WI38 (cell line): ENCODE measurements around the gene RFX2.

ENCODE experiments used
- H3K4me3 ChIP-seq: 2 replicates; pipeline ENCODE4 v1.5.1; 2011; ENCODE audit warnings: low read depth, mild to moderate bottlenecking, control low read depth, low read length
- TF ChIP-seq, protein P1 (sequence below): IDR thresholded peaks from 2 replicates; pipeline ENCODE4 v1.5.1; 2012; ENCODE audit warnings: low read depth, mild to moderate bottlenecking, control low read depth, low read length

RFX2 gene

DNA sequence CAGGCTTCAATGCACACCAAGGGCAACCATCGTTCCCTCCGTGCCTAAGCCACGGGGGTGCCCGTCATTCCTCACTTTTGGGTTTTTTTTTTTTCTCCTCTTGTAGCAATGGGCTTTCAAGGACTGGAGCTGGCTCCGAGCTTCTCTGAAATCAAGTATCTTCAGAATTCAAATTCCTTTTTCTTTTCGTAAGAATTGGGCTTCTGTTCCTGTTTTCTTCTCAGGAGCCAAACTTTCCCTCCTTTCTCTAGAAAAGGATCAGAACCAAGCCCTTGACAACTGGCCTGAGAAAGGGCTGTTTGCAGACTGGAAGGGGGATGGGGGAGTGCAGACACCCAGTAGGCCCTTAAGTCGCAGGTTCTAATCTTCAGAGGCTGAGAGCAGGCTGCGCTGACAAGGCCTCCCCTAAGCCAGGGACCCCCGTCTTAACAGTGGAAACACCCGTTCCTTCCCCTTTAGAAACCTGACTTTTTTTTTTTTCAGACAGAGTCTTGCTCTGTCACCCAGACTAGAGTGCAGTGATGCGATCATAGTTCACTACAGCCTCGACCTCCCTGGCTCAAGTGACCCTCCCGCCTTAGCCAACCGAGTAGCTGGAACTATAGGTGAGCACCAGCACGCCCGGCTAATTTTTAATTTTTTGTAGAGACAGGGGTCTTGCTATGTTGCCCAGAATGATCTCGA lies 51.6 kb downstream of the RFX2 start:
- H3K4me3 ChIP-seq = no peak overlapping the region
- TF ChIP-seq, protein P1, sequence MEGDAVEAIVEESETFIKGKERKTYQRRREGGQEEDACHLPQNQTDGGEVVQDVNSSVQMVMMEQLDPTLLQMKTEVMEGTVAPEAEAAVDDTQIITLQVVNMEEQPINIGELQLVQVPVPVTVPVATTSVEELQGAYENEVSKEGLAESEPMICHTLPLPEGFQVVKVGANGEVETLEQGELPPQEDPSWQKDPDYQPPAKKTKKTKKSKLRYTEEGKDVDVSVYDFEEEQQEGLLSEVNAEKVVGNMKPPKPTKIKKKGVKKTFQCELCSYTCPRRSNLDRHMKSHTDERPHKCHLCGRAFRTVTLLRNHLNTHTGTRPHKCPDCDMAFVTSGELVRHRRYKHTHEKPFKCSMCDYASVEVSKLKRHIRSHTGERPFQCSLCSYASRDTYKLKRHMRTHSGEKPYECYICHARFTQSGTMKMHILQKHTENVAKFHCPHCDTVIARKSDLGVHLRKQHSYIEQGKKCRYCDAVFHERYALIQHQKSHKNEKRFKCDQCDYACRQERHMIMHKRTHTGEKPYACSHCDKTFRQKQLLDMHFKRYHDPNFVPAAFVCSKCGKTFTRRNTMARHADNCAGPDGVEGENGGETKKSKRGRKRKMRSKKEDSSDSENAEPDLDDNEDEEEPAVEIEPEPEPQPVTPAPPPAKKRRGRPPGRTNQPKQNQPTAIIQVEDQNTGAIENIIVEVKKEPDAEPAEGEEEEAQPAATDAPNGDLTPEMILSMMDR = no peak

DNA sequence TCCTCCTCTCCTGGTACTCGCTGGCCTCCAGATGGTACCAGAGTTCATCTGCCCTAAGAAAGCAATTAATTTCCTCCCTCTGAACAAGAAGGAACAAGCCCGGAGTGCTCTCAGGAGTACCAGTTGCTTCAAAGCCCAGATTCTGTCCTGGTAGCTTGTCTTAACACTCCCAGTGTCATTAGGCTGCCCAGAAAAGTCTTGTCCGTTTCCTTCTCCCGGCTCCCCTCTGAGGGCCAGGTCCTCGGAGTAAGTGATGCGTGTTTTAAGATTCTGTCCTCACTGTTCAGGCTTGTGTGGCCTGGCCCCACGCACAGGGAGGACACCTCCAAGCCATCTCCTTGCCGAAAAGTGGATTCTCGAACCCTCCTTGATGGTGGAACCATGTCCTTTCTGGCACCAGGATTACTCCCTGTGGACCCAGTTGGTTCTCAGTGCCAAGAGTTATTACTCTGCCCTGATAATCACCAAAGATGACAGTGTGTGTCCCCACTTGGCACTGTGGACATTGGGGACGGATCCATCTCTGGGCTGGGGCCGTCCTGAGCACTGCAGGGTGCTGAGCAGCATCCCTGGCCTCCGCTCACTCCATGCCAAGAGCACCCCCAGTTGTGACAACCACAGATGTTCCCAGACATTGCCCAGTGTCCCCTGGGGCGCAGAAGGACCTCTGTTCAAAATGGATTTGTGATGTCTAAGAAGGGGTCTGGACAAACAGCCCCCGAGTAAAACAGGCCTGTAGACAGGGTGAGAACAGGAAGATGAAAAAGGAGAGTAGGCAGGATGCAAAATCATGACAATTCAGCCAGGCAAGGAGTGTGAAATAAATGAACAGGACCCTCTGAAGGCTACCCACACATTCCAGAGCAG lies 52.4 kb downstream of the RFX2 start:
- TF ChIP-seq, protein P1 = no peak
- H3K4me3 ChIP-seq = no peak overlapping the region

DNA sequence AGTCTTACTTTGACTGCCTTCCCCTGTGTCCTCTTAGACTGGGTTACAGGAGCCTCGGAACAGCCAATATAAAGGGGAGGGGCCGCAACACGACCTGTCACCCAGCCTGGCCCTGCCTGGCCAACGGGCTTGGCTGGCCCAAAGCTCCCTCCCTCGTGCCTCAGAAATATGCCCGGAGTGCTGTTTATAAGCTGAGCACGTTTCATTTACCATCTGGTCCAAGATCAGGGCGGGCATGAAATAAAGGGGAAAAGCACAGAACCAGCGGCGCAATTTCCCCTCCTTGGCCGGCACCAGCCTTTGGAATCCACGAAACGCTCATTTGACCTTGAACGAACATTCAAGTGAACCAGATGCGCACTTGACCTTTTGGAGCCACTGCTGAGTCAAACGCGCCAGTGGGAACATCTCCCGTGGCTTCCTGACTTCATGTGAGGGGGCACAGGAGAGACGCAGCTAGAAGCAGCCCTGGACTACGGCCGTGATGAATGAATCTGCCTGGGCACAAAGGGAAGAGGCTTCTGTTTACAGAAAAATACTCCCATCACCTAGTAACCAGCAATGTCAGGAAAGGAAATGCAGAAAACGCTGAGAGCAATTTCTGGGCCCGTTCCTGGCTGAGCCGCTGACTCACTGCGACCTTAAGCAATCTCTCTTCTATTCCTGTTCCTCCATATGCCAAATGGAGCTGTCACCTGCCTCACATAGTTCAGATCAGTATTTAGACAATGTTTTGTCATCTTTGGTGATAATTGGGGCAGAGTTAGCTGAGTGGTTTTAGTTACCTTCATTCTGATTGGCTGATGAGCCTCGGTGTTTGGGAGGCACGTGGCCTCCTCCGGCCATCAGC lies 53.3 kb downstream of the RFX2 start:
- TF ChIP-seq, protein P1 = no peak
- H3K4me3 ChIP-seq = no peak overlapping the region

DNA sequence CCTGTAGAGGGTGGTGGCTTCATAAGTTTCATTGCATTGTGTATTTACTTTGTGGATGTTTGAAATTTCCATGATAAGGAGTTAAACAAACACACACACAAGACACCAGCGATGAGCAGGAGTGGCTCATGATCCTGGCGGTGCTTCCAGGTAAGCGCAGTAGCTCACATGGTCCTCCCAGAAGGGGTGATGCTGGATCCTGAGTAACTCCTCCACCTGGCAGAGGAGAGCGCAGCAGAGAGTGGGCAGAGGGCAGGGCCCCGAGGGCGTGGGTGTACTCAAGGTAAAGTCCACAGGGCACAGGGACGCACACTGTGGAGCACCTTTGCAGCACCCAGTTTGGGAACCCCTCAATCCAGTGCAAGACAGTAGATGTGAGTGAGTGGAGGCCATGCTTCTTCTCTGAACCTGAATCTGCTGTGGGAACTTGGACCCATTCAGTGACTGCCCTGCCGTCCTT lies 54.0 kb downstream of the RFX2 start:
- no peak overlapping the region for H3K4me3 ChIP-seq
- TF ChIP-seq, protein P1 = no peak

DNA sequence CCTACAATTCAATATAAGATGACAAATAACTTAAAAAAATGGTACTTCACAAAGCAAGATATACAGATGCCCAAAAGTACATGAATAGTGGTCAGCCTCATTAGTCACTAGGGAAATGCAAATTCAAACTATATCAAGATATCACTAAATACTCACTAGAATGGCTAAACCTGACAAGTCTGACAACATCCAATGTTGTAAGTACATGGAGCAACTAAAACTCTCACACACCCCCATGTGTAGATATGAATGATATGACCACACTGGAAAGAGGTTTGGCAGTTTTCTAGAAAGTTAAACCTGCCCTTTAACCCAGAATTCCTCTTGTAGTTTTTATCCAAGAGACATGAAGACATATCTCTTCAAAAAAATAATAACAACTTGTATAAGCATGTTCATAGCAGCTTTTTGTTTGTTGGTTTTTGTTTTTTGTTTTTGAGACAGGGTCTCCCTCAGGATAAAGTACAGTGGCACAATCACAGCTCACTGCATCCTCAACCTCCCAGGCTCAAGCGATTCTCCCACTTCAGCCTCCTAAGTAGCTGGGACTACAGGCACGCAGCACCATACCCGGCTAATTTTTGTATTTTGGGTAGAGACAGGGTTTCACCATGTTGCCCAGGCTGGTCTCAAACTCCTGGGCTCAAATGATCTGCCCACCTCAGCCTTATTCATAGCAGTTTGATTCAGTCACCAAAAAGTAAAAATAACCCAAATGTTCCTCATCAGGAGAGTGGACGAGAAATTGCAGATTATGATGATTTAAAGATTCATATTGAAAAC lies 55.1 kb downstream of the RFX2 start:
- H3K4me3 ChIP-seq = no peak overlapping the region
- TF ChIP-seq, protein P1 = no peak

DNA sequence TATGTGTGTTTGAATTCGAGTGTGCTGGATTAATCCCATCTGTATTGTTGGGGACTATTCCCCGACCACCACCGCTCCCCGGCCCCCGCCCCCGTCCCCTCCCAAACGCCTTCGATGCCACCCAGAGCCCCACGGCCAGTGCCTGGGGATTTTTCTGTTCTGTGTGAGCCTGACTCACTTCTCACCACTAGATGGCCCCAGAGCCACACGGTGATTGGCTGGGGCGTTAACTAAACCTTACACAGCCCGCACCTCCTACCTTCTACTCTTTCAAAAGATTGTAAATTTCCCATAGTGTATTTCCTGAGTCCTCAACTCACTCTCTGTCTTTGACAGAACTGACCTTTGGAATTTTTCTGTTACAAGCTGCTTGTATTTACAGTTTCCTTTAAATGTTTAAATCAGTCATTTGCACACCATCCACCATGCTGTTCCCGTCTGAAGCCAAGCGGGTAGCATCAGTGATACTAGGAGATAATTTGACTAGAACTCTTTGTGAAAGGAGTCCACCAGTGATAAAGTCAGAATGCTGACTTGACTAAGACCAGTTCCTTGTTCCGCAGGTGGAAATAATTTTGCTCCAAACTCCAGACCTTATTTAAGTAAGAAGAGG lies 61.4 kb downstream of the RFX2 start:
- H3K4me3 ChIP-seq = no peak overlapping the region
- TF ChIP-seq, protein P1 = peak; percentile 84
